ENCODE results near the gene CEP78. TPM values are rescaled to one million over a fixed set of nuclear protein-coding genes. Genes with fewer than 3 reads are reported as not detected.

The CEP78 gene
- total RNA-seq, 1 experiment from 2014 or later = 48.1 TPM

- H3K9me2 ChIP-seq (ENCODE audit: insufficient read depth) = no peaks in the 10 kb centered on the region
- intact Hi-C loops (cut with micrococcal nuclease) = no loop called here
- no peaks in the 10 kb centered on the region for H4K20me1 ChIP-seq (ENCODE audit: insufficient read depth)
- H3K27ac ChIP-seq (ENCODE audit: low read depth, low read length) = no peak overlapping the region
- ATAC-seq (no peak), DNase-seq (ENCODE audit: low read depth, low spot score) (no peak)
- CTCF ChIA-PET = no interaction called here
- TF ChIP-seq EZH2 (IDR thresholded peaks at IDR 0.05) = no peak
- no peak for TF ChIP-seq ELF1 (IDR thresholded peaks at IDR 0.05; ENCODE audit: borderline replicate concordance, low read depth)
- TF ChIP-seq RAD21 (IDR thresholded peaks at IDR 0.05; ENCODE audit: low read depth) = no peak
- no peak for TF ChIP-seq SIN3A (IDR thresholded peaks at IDR 0.05; ENCODE audit: low read depth)
- no peak for TF ChIP-seq CEBPB (IDR thresholded peaks at IDR 0.05; ENCODE audit: low read depth)
- TF ChIP-seq FOSL1 (IDR thresholded peaks at IDR 0.05; ENCODE audit: low read depth) = no peak
- no peak for TF ChIP-seq ZNF274 (IDR thresholded peaks at IDR 0.05; ENCODE audit: low read depth, low read length)
- POLR2A ChIA-PET = no interaction called here
- H3K4me2 ChIP-seq (ENCODE audit: low read length) = no peak overlapping the region
- H3K4me3 ChIP-seq (replicated peaks in 1 of 2; ENCODE audit: low read depth in 1 of 2, low read length in 2 of 2) = no peak overlapping the region
- H2AFZ ChIP-seq (ENCODE audit: low read depth, low read length, poor library complexity, severe bottlenecking) = no peak overlapping the region
- no peaks in the 10 kb centered on the region for H3K27me3 ChIP-seq (ENCODE audit: insufficient read depth, low read length)
- H3K4me1 ChIP-seq (ENCODE audit: control insufficient read depth in 1 of 2, insufficient read depth in 2 of 2, low read length in 2 of 2) = no peaks in the 10 kb centered on the region
- H3K9me3 ChIP-seq (ENCODE audit: control insufficient read depth in 1 of 2, insufficient read depth in 1 of 2, low read depth in 1 of 2, low read length in 2 of 2) = no peaks in the 10 kb centered on the region
- no TSS peak for BruUV-seq (replicated peaks)
- H3K9ac ChIP-seq (ENCODE audit: low read length) = no peak overlapping the region
- H3K36me3 ChIP-seq (ENCODE audit: control insufficient read depth in 1 of 2, insufficient read depth in 2 of 2, low read length in 2 of 2) = no peaks in the 10 kb centered on the region
- H3K79me2 ChIP-seq (ENCODE audit: insufficient read depth, low read length) = no peaks in the 10 kb centered on the region
- RAD21 ChIA-PET (ENCODE audit: low non-redundant PET in 1 of 2, low total read pairs in 2 of 2, uncharacterized antibody in 2 of 2, unreplicated experiment in 2 of 2) = no interaction called here
These were observed 47.3 kb upstream of the CEP78 start for GRCh38 chr9:78188594-78188993.

DNA sequence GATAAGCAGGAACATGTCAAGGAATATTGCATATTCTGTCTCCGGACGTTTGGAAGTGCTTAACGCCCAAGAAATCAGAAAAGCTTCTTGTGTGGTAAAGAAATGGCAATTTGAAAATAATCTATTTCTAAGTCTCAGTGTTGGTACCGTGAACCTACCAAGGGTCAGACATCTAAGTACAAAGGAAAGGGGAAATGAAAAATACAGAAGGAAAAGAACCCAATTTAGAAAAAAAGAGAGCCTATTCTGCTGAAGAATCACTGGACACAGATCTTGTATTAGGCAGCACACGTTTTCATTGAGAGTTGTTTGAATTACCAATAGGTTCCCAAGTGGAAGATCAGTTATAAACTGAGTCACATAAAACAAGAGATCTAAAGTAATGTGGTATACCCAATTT is 46.9 kb upstream of the CEP78 start:
- no peak overlapping the region for H3K4me2 ChIP-seq (ENCODE audit: low read length)
- H3K4me1 ChIP-seq (ENCODE audit: control insufficient read depth in 1 of 2, insufficient read depth in 2 of 2, low read length in 2 of 2) = no peaks in the 10 kb centered on the region
- no peaks in the 10 kb centered on the region for H3K9me3 ChIP-seq (ENCODE audit: control insufficient read depth in 1 of 2, insufficient read depth in 1 of 2, low read depth in 1 of 2, low read length in 2 of 2)
- ChIA-PET POLR2A (no interaction called here), CTCF (no interaction called here), RAD21 (ENCODE audit: low non-redundant PET in 1 of 2, low total read pairs in 2 of 2, uncharacterized antibody in 2 of 2, unreplicated experiment in 2 of 2) (no interaction called here)
- no peak overlapping the region for H3K27ac ChIP-seq (ENCODE audit: low read depth, low read length)
- TF ChIP-seq ZFX (IDR thresholded peaks at IDR 0.05) (no peak), RAD21 (IDR thresholded peaks at IDR 0.05; ENCODE audit: low read depth) (no peak), POLR2AphosphoS5 (IDR thresholded peaks at IDR 0.05; ENCODE audit: low read depth, low read length) (no peak), CBX3 (IDR thresholded peaks at IDR 0.05; ENCODE audit: low read depth) (no peak), ELF1 (IDR thresholded peaks at IDR 0.05; ENCODE audit: borderline replicate concordance, low read depth) (no peak), EZH2 (IDR thresholded peaks at IDR 0.05) (no peak), SP1 (IDR thresholded peaks at IDR 0.05; ENCODE audit: low read depth) (no peak)
- TF ChIP-seq, protein P1, sequence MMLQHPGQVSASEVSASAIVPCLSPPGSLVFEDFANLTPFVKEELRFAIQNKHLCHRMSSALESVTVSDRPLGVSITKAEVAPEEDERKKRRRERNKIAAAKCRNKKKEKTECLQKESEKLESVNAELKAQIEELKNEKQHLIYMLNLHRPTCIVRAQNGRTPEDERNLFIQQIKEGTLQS (IDR thresholded peaks at IDR 0.05) = no peak
- TF ChIP-seq, protein P2, sequence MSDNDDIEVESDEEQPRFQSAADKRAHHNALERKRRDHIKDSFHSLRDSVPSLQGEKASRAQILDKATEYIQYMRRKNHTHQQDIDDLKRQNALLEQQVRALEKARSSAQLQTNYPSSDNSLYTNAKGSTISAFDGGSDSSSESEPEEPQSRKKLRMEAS (IDR thresholded peaks at IDR 0.05) = no peak
- TF ChIP-seq, protein P3, sequence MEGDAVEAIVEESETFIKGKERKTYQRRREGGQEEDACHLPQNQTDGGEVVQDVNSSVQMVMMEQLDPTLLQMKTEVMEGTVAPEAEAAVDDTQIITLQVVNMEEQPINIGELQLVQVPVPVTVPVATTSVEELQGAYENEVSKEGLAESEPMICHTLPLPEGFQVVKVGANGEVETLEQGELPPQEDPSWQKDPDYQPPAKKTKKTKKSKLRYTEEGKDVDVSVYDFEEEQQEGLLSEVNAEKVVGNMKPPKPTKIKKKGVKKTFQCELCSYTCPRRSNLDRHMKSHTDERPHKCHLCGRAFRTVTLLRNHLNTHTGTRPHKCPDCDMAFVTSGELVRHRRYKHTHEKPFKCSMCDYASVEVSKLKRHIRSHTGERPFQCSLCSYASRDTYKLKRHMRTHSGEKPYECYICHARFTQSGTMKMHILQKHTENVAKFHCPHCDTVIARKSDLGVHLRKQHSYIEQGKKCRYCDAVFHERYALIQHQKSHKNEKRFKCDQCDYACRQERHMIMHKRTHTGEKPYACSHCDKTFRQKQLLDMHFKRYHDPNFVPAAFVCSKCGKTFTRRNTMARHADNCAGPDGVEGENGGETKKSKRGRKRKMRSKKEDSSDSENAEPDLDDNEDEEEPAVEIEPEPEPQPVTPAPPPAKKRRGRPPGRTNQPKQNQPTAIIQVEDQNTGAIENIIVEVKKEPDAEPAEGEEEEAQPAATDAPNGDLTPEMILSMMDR (IDR thresholded peaks at IDR 0.05 in 2 of 3, conservative IDR thresholded peaks at IDR 0.05 in 1 of 3; ENCODE audit: borderline replicate concordance in 1 of 3, insufficient read depth in 1 of 3, low read depth in 2 of 3, low read length in 2 of 3) = no peak
- no peak overlapping the region for H3K4me3 ChIP-seq (replicated peaks in 1 of 2; ENCODE audit: low read depth in 1 of 2, low read length in 2 of 2)
- H3K36me3 ChIP-seq (ENCODE audit: control insufficient read depth in 1 of 2, insufficient read depth in 2 of 2, low read length in 2 of 2) = no peaks in the 10 kb centered on the region
- H3K27me3 ChIP-seq (ENCODE audit: insufficient read depth, low read length) = no peaks in the 10 kb centered on the region
- no peak overlapping the region for H2AFZ ChIP-seq (ENCODE audit: low read depth, low read length, poor library complexity, severe bottlenecking)
- no peaks in the 10 kb centered on the region for H3K79me2 ChIP-seq (ENCODE audit: insufficient read depth, low read length)
- BruUV-seq (replicated peaks) = no TSS peak
- intact Hi-C loops (cut with micrococcal nuclease) = no loop called here
- no peaks in the 10 kb centered on the region for H4K20me1 ChIP-seq (ENCODE audit: insufficient read depth)
- no peaks in the 10 kb centered on the region for H3K9me2 ChIP-seq (ENCODE audit: insufficient read depth)
- DNase-seq (ENCODE audit: low read depth, low spot score) = no peak
- no peak overlapping the region for H3K9ac ChIP-seq (ENCODE audit: low read length)
- ATAC-seq = no peak
